VCaP (cell line): Measurements from ENCODE around the gene GTF3C6.
A peak's percentile ranks its signal among the peaks of the same experiment; 100 is the strongest.

Source experiments
- H3K27ac ChIP-seq: fragments of 450-650 bp; 2 replicates; pipeline ENCODE4 v1.5.1; 2017
- TF ChIP-seq, protein P1 (sequence below): fragments of 450-650 bp; conservative IDR thresholded peaks from 2 replicates; pipeline ENCODE4 v1.5.1; 2017; ENCODE audit warnings: mild to moderate bottlenecking, moderate library complexity

Gene GTF3C6

DNA sequence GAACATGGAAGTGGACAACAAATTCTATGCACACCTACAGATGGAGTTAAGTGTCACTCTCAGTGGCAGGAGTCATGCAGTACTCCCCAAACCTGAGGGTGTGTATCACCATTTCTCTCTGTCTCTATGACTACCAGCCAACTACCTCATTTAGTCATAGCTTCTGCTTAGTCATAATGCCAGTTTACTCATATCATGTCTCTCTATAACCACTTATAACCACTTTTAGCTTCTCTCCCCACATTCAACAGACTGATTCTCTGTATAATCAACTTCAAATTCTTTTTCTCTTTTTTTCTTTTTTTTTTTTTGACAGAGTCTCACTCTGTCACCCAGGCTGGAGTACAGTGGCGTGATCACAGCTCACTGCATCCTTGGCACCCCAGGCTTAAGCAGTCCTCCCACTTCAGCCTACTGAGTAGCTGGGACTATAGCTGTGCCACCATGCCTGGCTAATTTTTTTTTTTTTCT, 13.8 kb upstream of the GTF3C6 start:
- no peak overlapping the region for H3K27ac ChIP-seq
- TF ChIP-seq, protein P1, sequence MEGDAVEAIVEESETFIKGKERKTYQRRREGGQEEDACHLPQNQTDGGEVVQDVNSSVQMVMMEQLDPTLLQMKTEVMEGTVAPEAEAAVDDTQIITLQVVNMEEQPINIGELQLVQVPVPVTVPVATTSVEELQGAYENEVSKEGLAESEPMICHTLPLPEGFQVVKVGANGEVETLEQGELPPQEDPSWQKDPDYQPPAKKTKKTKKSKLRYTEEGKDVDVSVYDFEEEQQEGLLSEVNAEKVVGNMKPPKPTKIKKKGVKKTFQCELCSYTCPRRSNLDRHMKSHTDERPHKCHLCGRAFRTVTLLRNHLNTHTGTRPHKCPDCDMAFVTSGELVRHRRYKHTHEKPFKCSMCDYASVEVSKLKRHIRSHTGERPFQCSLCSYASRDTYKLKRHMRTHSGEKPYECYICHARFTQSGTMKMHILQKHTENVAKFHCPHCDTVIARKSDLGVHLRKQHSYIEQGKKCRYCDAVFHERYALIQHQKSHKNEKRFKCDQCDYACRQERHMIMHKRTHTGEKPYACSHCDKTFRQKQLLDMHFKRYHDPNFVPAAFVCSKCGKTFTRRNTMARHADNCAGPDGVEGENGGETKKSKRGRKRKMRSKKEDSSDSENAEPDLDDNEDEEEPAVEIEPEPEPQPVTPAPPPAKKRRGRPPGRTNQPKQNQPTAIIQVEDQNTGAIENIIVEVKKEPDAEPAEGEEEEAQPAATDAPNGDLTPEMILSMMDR, result no peak

DNA sequence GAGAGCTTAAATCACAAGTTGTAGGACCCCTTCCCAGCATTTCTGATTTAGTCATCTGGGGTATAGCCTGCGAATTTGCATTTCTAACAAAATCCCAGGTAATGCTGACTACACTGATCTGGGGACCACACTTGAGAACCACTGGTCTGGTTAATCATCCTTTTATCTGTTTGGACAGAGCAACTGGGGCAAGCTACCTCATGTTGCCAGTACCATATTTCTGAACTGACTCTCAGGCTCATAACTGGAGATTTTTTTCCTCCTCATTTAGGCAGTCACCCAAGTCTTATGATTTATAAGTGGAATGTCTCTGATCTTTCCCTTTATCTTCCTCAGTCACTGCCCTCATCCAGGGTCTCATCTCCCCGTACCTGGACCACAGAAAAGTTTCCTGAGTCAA, 12.0 kb upstream of the GTF3C6 start:
- peak overlapping the region; percentile 99; the same call in 1 of the 2 replicates for H3K27ac ChIP-seq
- TF ChIP-seq, protein P1, result no peak

DNA sequence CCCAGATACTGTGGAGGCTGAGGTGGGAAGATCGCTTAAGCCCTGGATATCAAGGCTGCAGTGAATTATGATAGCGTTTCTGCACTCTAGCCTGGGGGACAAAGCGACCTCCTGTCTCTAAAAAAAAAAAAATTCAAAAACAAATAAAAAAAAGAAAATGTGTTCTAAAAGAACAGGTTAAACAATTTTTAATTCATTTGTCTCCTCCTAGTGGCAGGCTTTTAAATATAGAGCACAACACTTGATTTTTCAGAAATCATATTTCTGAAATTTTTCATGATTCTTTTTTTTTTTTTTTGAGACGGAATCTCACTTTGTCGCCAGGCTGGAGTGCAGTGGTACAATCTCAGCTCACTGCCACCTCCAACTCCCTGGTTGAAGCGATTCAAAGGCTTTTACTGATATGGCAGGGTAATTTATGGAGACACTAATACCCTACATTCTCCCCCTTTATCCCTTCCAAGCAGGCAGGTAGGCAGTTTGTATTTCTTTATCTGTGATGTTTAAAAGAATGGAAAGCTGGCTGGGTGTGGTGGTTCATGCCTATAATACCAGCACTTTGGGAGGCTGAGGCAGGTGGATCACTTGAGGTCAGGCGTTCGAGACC, 8.7 kb upstream of the GTF3C6 start:
- H3K27ac ChIP-seq, result peak overlapping the region; percentile 99
- TF ChIP-seq, protein P1, result peak; percentile 71

DNA sequence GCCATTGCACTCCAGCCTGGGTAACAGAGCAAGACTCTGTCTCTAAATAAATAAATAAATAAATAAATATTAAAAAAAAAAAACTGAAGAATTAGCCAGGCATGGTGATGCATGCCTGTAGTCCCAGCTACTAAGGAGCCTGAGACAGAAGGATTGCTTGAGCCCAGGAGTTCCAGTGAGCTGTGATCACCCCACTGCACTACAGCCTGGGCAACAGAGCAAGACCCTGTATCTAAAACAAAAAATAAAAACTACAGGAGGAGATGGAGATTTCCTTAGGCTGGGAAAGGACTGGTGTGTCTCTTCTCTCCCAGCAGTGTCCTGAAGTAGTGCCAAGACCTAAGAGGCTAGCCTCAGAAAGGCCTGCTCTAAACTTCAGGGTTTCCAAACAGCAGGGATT, 8.1 kb upstream of the GTF3C6 start:
- TF ChIP-seq, protein P1, result no peak
- H3K27ac ChIP-seq, result peak overlapping the region; percentile 99

DNA sequence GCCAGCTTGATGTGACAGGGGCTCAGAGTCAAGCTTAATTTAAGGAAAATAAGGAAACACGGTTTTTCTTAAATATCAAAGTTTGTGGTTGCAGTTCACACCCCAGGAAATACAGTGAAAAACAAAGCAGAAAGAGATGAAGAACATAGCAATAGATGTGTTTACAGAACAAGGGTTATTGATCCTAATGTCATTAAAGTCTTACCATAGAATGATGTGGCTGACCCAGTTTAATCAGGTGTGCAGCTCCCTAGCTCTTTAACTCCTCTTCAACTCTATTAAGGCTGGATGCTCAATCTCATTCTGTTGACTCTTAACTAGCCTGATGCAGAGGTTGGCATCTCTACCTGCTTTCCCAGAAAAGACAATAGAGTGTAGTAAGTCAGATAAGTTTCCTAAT, 7.5 kb upstream of the GTF3C6 start:
- TF ChIP-seq, protein P1, result no peak
- H3K27ac ChIP-seq, result peak overlapping the region; percentile 99

DNA sequence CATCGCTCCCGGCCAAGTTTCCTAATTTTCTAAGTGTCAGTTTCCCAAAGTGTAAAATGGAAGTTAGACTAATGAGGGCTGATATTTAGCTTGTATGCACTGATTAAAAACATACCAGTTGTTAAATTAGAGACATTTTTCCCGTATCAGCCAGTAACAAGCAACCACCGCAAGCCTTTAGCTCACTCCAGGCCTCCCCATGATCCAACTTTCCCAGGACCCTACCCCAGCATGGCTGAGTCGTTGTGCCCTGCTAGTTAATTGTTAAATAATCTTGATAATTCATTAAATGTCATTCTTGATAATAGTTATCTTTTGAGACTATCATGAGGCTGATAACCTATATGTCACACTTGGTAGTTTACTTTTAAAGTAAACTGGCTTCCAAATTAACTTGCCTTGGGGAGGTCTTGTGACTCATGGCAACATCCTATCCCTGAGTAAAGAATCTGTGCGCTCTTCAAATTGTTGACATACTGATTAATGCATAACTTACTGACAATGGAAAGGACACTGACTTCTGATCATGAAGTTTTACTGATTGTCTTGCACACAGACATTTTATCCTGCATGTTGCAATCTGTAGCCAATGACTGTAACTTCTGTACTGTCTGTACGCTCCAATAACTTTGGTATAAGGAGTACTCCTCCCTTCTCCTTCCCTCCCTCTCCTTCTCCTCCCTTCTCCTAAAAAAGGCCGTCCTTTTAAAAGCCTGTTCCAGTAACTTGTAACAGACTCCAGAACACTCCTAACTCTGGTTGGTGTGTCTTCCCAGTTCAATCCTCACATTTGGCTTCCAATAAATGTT, 6.3 kb upstream of the GTF3C6 start:
- TF ChIP-seq, protein P1, result no peak
- peak overlapping the region; percentile 99 for H3K27ac ChIP-seq

DNA sequence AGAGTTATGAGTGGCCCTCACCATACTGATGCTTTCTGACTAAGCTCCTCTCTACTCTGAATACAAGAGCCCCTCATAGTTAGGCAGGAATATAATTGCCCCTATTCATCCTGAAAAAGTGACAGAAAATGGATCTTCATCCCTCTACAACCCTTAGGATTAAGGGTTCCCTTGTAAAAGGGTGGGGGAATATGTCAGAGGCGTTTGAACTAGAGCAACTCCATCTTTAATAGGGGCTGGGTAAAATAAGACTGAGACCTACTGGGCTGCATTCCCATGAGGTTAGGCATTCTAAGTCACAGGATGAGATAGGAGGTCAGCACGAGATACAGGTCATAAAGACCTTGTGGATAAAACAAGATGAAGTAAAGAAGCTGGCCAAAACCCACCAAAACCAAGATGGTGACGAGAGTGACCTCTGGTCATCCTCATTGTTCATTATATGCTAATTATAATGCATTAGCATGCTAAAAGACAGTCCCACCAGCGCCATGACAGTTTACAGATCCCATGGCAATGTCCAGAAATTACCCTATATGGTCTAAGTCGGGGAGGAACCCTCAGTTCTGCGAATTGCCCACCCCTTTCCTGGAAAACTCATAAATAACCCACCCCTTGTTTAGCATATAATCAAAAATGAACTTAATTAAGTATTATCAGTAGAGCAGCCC, 4.7 kb upstream of the GTF3C6 start:
- TF ChIP-seq, protein P1, result no peak
- H3K27ac ChIP-seq, result peak overlapping the region; percentile 99
